ENCODE measurements around the gene HTRA2. TPM values are rescaled to one million over a fixed set of nuclear protein-coding genes. Genes with fewer than 3 reads are reported as not detected.
A peak's percentile ranks its signal among the peaks of the same experiment; 100 is the strongest.

Gene HTRA2
- total RNA-seq, 4 donors from 2014 or later, result 24.2 to 38.5 (median 29.4) TPM

DNA sequence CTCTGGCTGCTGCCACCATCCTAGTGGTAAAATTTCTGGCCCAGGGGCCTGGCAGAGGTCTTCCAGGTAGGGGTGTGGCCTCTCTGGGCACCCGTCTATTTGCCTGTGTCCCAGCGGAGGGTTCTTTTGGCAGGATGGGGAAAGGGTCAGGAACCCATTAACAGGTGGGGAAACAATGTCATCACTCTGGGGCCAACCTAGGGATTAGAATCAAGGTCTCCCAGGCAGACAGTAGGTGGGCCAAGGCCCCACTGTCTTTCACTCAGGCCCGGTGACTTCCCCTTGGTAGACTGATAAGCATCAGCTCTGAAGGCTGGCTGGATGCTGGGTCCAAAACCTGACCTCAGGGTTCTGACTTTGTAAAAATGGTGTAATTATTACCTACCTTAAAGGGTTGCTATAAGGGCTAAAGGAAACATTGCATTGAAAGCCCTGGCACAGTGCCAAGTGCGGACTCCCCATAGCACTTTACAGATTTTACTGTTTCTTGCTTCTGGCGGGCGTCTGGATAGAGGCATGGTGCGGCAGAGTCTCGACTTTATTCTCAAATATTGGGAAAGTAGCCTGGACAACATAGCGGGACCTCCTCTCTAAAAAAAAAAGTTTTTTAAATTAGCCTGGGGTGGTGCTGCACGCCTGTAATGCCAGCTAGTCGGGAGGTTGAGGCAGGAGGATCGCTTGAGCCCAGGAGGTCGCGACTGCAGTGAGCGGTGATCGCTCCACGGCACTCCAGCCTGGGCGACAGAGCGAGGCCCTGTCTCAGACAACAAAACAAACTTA is 32.5 kb upstream of the HTRA2 start:
- Histone ChIP-seq H3K36me3 (peaks cover 0 to 23% of the 10 kb centered on the region in 2 donors), H3K9me3 (no peaks in the 10 kb centered on the region), H3K27me3 (peaks cover 35 to 52% (median 45%) of the 10 kb centered on the region in 3 donors), H3K27ac (no peak overlapping the region), H3K4me1 (peaks cover 22% of the 10 kb centered on the region in 2 donors), H3K4me3 (peak overlapping the region in 3 of 4 donors; percentile 43 to 48 (median 44))
- intact Hi-C loops (cut with DNase I; ENCODE audit: low total_unique reads), result no loop called here
- TF ChIP-seq, protein P1, sequence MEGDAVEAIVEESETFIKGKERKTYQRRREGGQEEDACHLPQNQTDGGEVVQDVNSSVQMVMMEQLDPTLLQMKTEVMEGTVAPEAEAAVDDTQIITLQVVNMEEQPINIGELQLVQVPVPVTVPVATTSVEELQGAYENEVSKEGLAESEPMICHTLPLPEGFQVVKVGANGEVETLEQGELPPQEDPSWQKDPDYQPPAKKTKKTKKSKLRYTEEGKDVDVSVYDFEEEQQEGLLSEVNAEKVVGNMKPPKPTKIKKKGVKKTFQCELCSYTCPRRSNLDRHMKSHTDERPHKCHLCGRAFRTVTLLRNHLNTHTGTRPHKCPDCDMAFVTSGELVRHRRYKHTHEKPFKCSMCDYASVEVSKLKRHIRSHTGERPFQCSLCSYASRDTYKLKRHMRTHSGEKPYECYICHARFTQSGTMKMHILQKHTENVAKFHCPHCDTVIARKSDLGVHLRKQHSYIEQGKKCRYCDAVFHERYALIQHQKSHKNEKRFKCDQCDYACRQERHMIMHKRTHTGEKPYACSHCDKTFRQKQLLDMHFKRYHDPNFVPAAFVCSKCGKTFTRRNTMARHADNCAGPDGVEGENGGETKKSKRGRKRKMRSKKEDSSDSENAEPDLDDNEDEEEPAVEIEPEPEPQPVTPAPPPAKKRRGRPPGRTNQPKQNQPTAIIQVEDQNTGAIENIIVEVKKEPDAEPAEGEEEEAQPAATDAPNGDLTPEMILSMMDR (IDR thresholded peaks at IDR 0.05 in 4 of 5, conservative IDR thresholded peaks at IDR 0.05 in 1 of 5), result no peak
- no peak for TF ChIP-seq POLR2A (IDR thresholded peaks at IDR 0.05)
- DNase-seq (no peak), ATAC-seq (no peak)
- in situ Hi-C loops (cut with MboI; ENCODE audit: low sequenced_read_pairs in 4 of 4), result no loop called here

DNA sequence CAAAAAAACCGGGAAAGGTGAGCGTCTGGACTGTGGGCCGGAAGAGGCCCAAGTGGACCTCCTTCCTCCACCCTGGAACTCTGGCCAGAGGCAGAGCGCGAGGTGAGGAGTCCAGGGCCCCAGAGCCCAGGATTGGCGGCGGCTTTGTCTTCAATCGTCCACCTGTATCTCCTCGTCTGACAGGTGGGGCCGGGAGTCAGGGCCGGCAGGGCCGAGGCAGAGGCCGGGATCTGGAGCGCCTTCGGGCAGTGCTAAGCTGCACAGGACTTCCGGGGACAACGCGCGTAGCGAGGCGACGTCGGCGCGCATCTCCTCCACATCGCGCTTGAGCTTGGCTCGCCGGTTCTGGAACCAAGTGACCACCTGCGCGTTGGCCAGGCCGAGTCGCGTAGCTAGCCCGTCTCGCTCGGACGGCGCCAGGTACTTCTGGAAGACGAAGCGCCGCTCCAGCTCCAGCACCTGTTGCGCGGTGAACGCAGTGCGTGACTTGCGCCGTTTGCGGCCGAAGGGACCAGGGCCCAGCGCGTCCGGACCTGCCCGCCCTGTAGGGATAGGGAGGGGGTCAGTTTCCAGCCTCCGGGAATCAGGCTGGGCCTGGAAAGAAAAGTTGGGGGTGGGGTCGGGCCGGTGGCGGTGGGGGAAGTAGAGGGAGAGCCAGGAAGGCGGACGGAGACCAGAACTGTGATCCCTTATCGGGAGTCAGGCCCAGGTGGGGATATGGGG is 31.8 kb upstream of the HTRA2 start:
- H3K4me1 ChIP-seq, result peaks cover 22 to 26% of the 10 kb centered on the region in 2 donors
- in situ Hi-C loops (cut with MboI; ENCODE audit: low sequenced_read_pairs in 4 of 4), result no loop called here
- H3K27me3 ChIP-seq, result peaks cover 42 to 59% (median 51%) of the 10 kb centered on the region in 3 donors
- no peaks in the 10 kb centered on the region for H3K9me3 ChIP-seq
- no peak for ATAC-seq
- peak overlapping the region; percentile 32 to 48 (median 44) for H3K4me3 ChIP-seq
- H3K36me3 ChIP-seq, result peaks cover 0 to 16% of the 10 kb centered on the region in 2 donors
- intact Hi-C loops (cut with DNase I; ENCODE audit: low total_unique reads), result no loop called here
- no peak overlapping the region for H3K27ac ChIP-seq
- TF ChIP-seq, protein P1 (IDR thresholded peaks at IDR 0.05 in 4 of 5, conservative IDR thresholded peaks at IDR 0.05 in 1 of 5), result no peak
- TF ChIP-seq POLR2A (IDR thresholded peaks at IDR 0.05), result no peak
- no peak for DNase-seq

DNA sequence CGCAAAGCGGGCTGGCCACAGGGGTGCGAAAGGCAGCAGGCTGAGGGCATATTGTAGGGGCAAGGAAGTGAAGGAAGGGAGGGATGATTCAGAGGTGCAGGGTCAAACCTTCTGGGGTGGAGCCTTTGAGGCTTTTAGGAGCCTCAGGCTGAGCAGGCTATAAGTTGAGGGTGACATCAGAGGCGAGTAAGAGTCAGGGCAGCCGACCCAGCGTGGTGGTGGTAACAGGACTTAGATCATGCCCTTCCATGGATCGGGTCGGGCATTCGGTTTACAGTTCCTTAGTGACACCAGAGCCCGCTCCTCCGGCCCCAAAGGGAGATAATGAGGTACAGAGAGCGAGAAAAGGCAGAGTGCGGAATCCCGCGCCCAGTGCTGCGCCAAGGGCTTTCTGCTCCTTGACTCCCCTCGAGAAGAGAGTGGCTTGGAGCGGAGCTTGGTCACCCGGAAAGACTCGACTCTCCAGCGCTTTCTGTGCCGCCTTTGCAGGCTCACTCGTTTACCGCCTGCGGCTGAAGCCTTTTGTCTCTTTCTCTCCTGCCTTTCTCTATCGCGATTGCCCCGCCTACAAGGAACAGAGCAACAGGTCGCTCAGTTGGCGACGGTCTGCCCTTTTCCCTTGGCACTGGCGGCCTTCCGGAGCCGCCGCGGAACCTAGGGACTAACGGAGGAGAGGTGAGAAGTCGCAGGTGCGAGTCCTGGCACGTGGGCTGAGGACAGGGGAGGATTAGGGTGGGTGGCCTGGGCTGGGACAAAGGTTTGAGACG is 31.1 kb upstream of the HTRA2 start:
- DNase-seq (no peak), ATAC-seq (peak in 1 of 2 donors; percentile 10)
- no peaks in the 10 kb centered on the region for H3K9me3 ChIP-seq
- in situ Hi-C loops (cut with MboI; ENCODE audit: low sequenced_read_pairs in 4 of 4) (no loop called here), intact Hi-C loops (cut with DNase I; ENCODE audit: low total_unique reads) (no loop called here)
- TF ChIP-seq, protein P1 (IDR thresholded peaks at IDR 0.05 in 4 of 5, conservative IDR thresholded peaks at IDR 0.05 in 1 of 5), result no peak
- TF ChIP-seq POLR2A (IDR thresholded peaks at IDR 0.05), result no peak
- no peak overlapping the region for H3K27ac ChIP-seq
- H3K4me3 ChIP-seq, result peak overlapping the region; percentile 32 to 48 (median 44)
- H3K4me1 ChIP-seq, result peaks cover 22 to 30% of the 10 kb centered on the region in 2 donors
- peaks cover 0 to 9% of the 10 kb centered on the region in 2 donors for H3K36me3 ChIP-seq
- peaks cover 42 to 67% (median 57%) of the 10 kb centered on the region in 3 donors for H3K27me3 ChIP-seq

DNA sequence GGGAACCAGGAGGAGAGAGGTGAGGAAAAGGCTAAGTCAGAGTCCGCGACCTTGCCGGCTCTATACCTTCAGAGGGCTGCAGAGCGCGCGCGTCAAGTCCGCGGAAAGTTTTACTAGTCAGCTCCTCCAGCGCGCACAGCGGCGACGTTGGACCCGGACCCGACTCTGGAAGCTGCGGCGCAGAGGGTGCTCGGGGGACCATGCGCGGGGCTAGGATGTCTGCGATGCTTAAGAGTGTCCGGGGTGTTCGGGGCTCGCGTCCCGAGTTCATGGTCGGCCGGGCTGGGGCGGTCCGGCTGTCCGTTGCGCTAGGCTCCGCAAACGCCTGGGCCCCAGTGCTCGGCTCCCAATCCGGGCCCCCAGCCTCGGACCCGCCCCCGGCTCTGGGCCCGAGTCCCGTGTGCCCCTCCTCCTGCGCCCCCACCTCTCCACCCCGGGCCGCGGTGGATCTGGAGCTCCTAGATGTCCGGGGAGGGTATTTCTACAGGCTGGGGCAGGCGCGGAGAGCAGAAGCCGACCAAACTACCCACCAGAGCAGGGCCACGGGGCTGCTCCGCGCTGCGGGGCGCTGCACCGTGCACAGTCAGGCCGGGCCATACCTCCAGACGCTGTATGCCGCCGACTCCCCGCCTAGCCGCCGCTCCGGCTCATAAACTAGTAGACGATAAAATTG is 30.3 kb upstream of the HTRA2 start, which contains the start of gene LBX2:
Gene LBX2 (minus strand): TSS at position 337 of the 673 bp plus-strand sequence. CDS start 66 bp downstream, at position 271.
- H3K4me3 ChIP-seq, result peak within 1 kb of the TSS; percentile 28 to 48 (median 44)
- peaks cover 42 to 70% (median 57%) of the 10 kb centered on the region in 3 donors for H3K27me3 ChIP-seq
- intact Hi-C loops (cut with DNase I; ENCODE audit: low total_unique reads), result no loop called here
- TF ChIP-seq POLR2A (IDR thresholded peaks at IDR 0.05), result no peak
- TF ChIP-seq, protein P1 (IDR thresholded peaks at IDR 0.05 in 4 of 5, conservative IDR thresholded peaks at IDR 0.05 in 1 of 5), result no peak
- ATAC-seq (peak in 1 of 2 donors; percentile 10), DNase-seq (no peak)
- in situ Hi-C loops (cut with MboI; ENCODE audit: low sequenced_read_pairs in 4 of 4), result no loop called here
- H3K4me1 ChIP-seq, result peaks cover 22 to 36% of the 10 kb centered on the region in 2 donors
- peaks cover 0 to 1% of the 10 kb centered on the region in 2 donors for H3K36me3 ChIP-seq
- H3K9me3 ChIP-seq, result no peaks in the 10 kb centered on the region
- no peak within 1 kb of the TSS for H3K27ac ChIP-seq
